ENCODE data around the gene OR51B4.
A peak's percentile ranks its signal among the peaks of the same experiment; 100 is the strongest.
"Not testable (repeated sequence)": the region's sequence is repeated elsewhere in the genome, so short reads cannot be mapped to it uniquely, and the experiment has no call there.

The OR51B4 gene

DNA sequence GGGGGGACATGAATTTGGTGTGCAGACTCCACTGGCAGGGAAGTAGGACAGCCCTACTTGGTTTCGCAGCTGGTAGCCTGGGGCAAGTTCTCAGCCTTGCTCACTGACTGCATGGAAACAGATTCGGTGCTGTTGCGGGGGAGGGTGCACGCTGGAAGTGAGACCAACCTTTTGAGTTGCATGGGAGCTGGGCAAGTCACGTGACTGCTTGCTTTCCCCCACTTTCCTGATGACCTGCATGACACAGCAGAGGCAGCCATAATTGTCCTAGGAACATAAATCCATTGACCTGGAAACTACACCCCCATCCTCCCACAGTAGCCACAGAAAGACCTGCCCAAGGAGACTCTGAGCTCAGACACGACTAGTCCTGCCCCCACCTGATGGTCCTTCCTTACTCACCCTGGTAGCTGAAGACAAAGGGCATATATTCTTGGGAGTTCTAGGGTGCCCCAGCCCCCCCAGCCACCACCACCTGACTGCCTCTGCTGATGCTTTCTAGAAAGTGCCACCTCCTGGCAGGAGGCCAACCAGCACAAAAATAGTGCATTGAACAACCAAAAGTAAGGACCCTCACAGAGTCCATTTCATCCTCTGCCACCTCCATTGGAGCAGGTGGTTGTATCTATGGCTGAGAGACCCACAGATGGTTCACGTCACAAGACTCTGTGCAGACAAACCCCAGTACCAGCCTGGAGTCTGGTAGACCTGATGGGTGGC is 43.0 kb downstream of the OR51B4 start:
- no peak for DNase-seq (ENCODE audit: low read depth)
- TF ChIP-seq, protein P1, sequence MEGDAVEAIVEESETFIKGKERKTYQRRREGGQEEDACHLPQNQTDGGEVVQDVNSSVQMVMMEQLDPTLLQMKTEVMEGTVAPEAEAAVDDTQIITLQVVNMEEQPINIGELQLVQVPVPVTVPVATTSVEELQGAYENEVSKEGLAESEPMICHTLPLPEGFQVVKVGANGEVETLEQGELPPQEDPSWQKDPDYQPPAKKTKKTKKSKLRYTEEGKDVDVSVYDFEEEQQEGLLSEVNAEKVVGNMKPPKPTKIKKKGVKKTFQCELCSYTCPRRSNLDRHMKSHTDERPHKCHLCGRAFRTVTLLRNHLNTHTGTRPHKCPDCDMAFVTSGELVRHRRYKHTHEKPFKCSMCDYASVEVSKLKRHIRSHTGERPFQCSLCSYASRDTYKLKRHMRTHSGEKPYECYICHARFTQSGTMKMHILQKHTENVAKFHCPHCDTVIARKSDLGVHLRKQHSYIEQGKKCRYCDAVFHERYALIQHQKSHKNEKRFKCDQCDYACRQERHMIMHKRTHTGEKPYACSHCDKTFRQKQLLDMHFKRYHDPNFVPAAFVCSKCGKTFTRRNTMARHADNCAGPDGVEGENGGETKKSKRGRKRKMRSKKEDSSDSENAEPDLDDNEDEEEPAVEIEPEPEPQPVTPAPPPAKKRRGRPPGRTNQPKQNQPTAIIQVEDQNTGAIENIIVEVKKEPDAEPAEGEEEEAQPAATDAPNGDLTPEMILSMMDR (conservative IDR thresholded peaks at IDR 0.05; ENCODE audit: low read depth, low read length), result no peak
- H3K4me3 ChIP-seq (ENCODE audit: low read depth, low read length), result no peak overlapping the region

- no peak overlapping the region for H3K4me3 ChIP-seq (ENCODE audit: low read depth, low read length)
- TF ChIP-seq, protein P1 (conservative IDR thresholded peaks at IDR 0.05; ENCODE audit: low read depth, low read length), result no peak
- DNase-seq (ENCODE audit: low read depth), result no peak
Measured at GRCh38 chr11:5257296-5257695, 44.5 kb downstream of the OR51B4 start.

- not testable (repeated sequence) for H3K4me3 ChIP-seq (ENCODE audit: low read depth, low read length)
- peak; percentile 25 for DNase-seq (ENCODE audit: low read depth)
Measured at GRCh38 chr11:5254646-5255413, 46.9 kb downstream of the OR51B4 start, which contains the start of gene HBG2. Gene HBG2 (minus strand): TSS chr11:5254781. CDS start chr11:5254728, 53 bp downstream.

GRCh38 chr11:5254023-5254422 is 47.7 kb downstream of the OR51B4 start:
- not testable (repeated sequence) for H3K4me3 ChIP-seq (ENCODE audit: low read depth, low read length); DNase-seq (ENCODE audit: low read depth)

DNA sequence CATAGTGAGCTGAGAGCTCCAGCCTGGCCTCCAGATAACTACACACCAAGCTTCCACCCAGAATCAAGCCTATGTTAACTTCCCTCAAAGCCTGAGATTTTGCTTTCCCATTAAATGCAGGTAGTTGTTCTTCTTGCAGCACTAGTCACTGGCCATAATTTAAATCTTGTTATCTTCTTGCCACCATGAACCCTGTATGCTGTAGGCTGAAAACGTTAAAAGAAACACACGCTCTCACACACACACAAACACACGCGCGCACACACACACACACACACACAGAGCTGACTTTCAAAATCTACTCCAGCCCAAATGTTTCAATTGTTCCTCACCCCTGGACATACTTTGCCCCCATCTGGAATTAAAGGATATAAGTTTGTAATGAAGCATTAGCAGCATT is 48.3 kb downstream of the OR51B4 start:
- not testable (repeated sequence) for H3K4me3 ChIP-seq (ENCODE audit: low read depth, low read length); DNase-seq (ENCODE audit: low read depth)

- TF ChIP-seq, protein P1 (conservative IDR thresholded peaks at IDR 0.05; ENCODE audit: low read depth, low read length), result no peak
- no peak overlapping the region for H3K4me3 ChIP-seq (ENCODE audit: low read depth, low read length)
- no peak for DNase-seq (ENCODE audit: low read depth)
Measured at GRCh38 chr11:5252919-5253265, 48.9 kb downstream of the OR51B4 start.

GRCh38 chr11:5252192-5252918 is 49.4 kb downstream of the OR51B4 start:
- DNase-seq (ENCODE audit: low read depth), result no peak
- TF ChIP-seq, protein P1 (conservative IDR thresholded peaks at IDR 0.05; ENCODE audit: low read depth, low read length), result no peak
- no peak overlapping the region for H3K4me3 ChIP-seq (ENCODE audit: low read depth, low read length)

GRCh38 chr11:5251746-5252145 is 50.0 kb downstream of the OR51B4 start:
- no peak overlapping the region for H3K4me3 ChIP-seq (ENCODE audit: low read depth, low read length)
- TF ChIP-seq, protein P1 (conservative IDR thresholded peaks at IDR 0.05; ENCODE audit: low read depth, low read length), result no peak
- DNase-seq (ENCODE audit: low read depth), result no peak
